SK-N-SH treated with all-trans-retinoic acid at 6 μM for 48 hours (cell line): ENCODE measurements around the gene METTL17.

Experiments
- ESRRG ChIP-seq: fragments of 250-450 bp; sonication (Bioruptor Pico); IDR thresholded peaks from 2 replicates; pipeline ENCODE4 v1.6.1; 2021; ENCODE audit warnings: mild to moderate bottlenecking
- GLIS3 ChIP-seq: fragments of 250-450 bp; sonication (Bioruptor Pico); IDR thresholded peaks from 2 replicates; pipeline ENCODE4 v1.5.0; 2020; ENCODE audit warnings: mild to moderate bottlenecking, moderate library complexity
- ISL1 ChIP-seq: fragments of 250-450 bp; sonication (Bioruptor Pico); IDR thresholded peaks from 2 replicates; pipeline ENCODE4 v2.1.2; 2022; ENCODE audit warnings: mild to moderate bottlenecking, moderate library complexity
- OSR1 ChIP-seq: fragments of 250-450 bp; sonication (Bioruptor Pico); IDR thresholded peaks from 2 replicates; pipeline ENCODE4 v1.8.0; 2022; ENCODE audit warnings: moderate library complexity, mild to moderate bottlenecking, inconsistent platforms
- RARB ChIP-seq: fragments of 250-450 bp; sonication (Bioruptor Pico); IDR thresholded peaks from 2 replicates; pipeline ENCODE4 v1.8.0; 2021; ENCODE audit warnings: mild to moderate bottlenecking, moderate library complexity
- SNAI2 ChIP-seq: fragments of 250-450 bp; sonication (Bioruptor Pico); IDR thresholded peaks from 2 replicates; pipeline ENCODE4 v1.5.0; 2020; ENCODE audit warnings: mild to moderate bottlenecking, moderate library complexity
- TCF4 ChIP-seq: fragments of 250-450 bp; sonication (Bioruptor Pico); IDR thresholded peaks from 2 replicates; pipeline ENCODE4 v1.8.0; 2021; ENCODE audit warnings: mild to moderate bottlenecking, moderate library complexity, borderline replicate concordance
- TOX ChIP-seq: fragments of 250-450 bp; sonication (Bioruptor Pico); IDR thresholded peaks from 2 replicates; pipeline ENCODE4 v1.8.0; 2021; ENCODE audit warnings: mild to moderate bottlenecking, moderate library complexity, borderline replicate concordance
- ZNF565 ChIP-seq: fragments of 450-650 bp; formaldehyde crosslinking; conservative IDR thresholded peaks from 2 replicates; pipeline ENCODE4 v1.5.0; 2020; ENCODE audit warnings: low read depth, mild to moderate bottlenecking, moderate library complexity
- ZNF70 ChIP-seq: fragments of 450-650 bp; formaldehyde crosslinking; IDR thresholded peaks from 2 replicates; pipeline ENCODE4 v1.5.0; 2020; ENCODE audit warnings: mild to moderate bottlenecking, moderate library complexity
- TF ChIP-seq, protein P1 (sequence below): fragments of 250-450 bp; sonication (Bioruptor Pico); IDR thresholded peaks from 2 replicates; pipeline ENCODE4 v1.5.1; 2020; ENCODE audit warnings: low read depth, mild to moderate bottlenecking, moderate library complexity
- TF ChIP-seq, protein P2 (sequence below): fragments of 250-450 bp; sonication (Bioruptor Pico); IDR thresholded peaks from 2 replicates; pipeline ENCODE4 v1.8.0; 2021; ENCODE audit warnings: low read depth, mild to moderate bottlenecking, moderate library complexity, borderline replicate concordance

DNA sequence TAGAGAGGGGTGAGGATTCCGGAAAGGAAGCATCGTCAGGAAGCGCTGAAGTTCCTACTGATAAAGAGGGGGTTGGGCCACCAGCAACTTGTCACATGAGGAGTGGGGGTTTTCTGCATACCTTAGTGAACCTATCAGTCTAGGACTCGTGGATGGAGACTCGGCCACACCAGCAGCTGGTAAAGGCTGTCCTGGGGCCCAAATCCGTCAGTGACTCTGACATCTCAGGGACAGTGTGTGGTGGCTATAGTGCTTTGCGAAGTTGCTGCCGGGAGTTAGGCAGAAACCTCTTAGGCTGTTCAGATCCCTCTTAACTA is 18.1 kb upstream of the METTL17 start:
- TF ChIP-seq GLIS3 (CRISPR knock-in tag), result no peak
- no peak for TF ChIP-seq ZNF565
- TF ChIP-seq RARB (CRISPR knock-in tag), result no peak
- no peak for TF ChIP-seq TOX
- TF ChIP-seq OSR1 (CRISPR knock-in tag), result no peak
- TF ChIP-seq ZNF70, result no peak
- TF ChIP-seq, protein P1, sequence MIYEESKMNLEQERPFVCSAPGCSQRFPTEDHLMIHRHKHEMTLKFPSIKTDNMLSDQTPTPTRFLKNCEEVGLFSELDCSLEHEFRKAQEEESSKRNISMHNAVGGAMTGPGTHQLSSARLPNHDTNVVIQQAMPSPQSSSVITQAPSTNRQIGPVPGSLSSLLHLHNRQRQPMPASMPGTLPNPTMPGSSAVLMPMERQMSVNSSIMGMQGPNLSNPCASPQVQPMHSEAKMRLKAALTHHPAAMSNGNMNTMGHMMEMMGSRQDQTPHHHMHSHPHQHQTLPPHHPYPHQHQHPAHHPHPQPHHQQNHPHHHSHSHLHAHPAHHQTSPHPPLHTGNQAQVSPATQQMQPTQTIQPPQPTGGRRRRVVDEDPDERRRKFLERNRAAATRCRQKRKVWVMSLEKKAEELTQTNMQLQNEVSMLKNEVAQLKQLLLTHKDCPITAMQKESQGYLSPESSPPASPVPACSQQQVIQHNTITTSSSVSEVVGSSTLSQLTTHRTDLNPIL (CRISPR knock-in tag), result no peak
- no peak for TF ChIP-seq ISL1
- no peak for TF ChIP-seq SNAI2 (CRISPR knock-in tag)
- TF ChIP-seq, protein P2, sequence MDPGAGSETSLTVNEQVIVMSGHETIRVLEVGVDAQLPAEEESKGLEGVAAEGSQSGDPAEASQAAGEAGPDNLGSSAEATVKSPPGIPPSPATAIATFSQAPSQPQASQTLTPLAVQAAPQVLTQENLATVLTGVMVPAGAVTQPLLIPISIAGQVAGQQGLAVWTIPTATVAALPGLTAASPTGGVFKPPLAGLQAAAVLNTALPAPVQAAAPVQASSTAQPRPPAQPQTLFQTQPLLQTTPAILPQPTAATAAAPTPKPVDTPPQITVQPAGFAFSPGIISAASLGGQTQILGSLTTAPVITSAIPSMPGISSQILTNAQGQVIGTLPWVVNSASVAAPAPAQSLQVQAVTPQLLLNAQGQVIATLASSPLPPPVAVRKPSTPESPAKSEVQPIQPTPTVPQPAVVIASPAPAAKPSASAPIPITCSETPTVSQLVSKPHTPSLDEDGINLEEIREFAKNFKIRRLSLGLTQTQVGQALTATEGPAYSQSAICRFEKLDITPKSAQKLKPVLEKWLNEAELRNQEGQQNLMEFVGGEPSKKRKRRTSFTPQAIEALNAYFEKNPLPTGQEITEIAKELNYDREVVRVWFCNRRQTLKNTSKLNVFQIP, result no peak
- TF ChIP-seq ESRRG, result no peak
- no peak for TF ChIP-seq TCF4 (CRISPR knock-in tag)
